Hepatocyte (in vitro differentiated cells): ENCODE results near the gene EGFL7. TPM values are rescaled to one million over a fixed set of nuclear protein-coding genes. Genes with fewer than 3 reads are reported as not detected.
A peak's percentile ranks its signal among the peaks of the same experiment; 100 is the strongest.

Experiments
- DNase-seq: peaks from one replicate; pipeline ENCODE4 v3.0.0-alpha.2; 2016; ENCODE audit warnings: low spot score
- H2AFZ ChIP-seq: fragments of 200-600 bp; sonication (generic); 2 replicates; pipeline ENCODE4 v1.6.0; 2016; ENCODE audit warnings: antibody characterized with exemption, mild to moderate bottlenecking
- H3K27ac ChIP-seq: fragments of 200-600 bp; sonication (generic); 2 replicates; pipeline ENCODE4 v1.5.1; 2016; ENCODE audit warnings: mild to moderate bottlenecking
- H3K27me3 ChIP-seq: fragments of 200-600 bp; sonication (generic); 2 replicates; pipeline ENCODE4 v1.6.1; 2016
- H3K36me3 ChIP-seq: fragments of 200-600 bp; sonication (generic); replicated peaks from 2 replicates; pipeline ENCODE4 v1.5.1; 2016; ENCODE audit warnings: low read depth; ENCODE audit not compliant: insufficient read depth
- H3K4me1 ChIP-seq: fragments of 200-600 bp; sonication (generic); 2 replicates; pipeline ENCODE4 v1.5.1; 2016; ENCODE audit warnings: mild to moderate bottlenecking, moderate library complexity; ENCODE audit not compliant: insufficient read depth
- H3K4me2 ChIP-seq: fragments of 200-600 bp; sonication (generic); 2 replicates; pipeline ENCODE4 v1.6.0; 2016
- H3K4me3 ChIP-seq: fragments of 200-600 bp; sonication (generic); 2 replicates; pipeline ENCODE4 v1.5.1; 2016; ENCODE audit warnings: mild to moderate bottlenecking
- H3K79me2 ChIP-seq: fragments of 200-600 bp; sonication (generic); 2 replicates; pipeline ENCODE4 v1.6.0; 2017; ENCODE audit warnings: mild to moderate bottlenecking
- H3K9me2 ChIP-seq: fragments of 200-600 bp; sonication (generic); replicated peaks from 2 replicates; pipeline ENCODE4 v1.6.0; 2017; ENCODE audit warnings: mild to moderate bottlenecking; ENCODE audit not compliant: insufficient read depth
- H3K9me3 ChIP-seq: fragments of 200-600 bp; sonication (generic); 2 replicates; pipeline ENCODE4 v1.5.1; 2016; ENCODE audit warnings: low read depth, mild to moderate bottlenecking
- H4K20me1 ChIP-seq: fragments of 200-600 bp; sonication (generic); 2 replicates; pipeline ENCODE4 v1.6.0; 2016; ENCODE audit warnings: mild to moderate bottlenecking; ENCODE audit not compliant: insufficient read depth, poor library complexity, severe bottlenecking
- EZH2 ChIP-seq: fragments of 200-600 bp; sonication (generic); IDR thresholded peaks from 2 replicates; pipeline ENCODE4 v1.6.1; 2016; ENCODE audit warnings: antibody characterized with exemption, mild to moderate bottlenecking, borderline replicate concordance
- EZH2phosphoT487 ChIP-seq: fragments of 200-600 bp; sonication (generic); IDR thresholded peaks from one replicate; pipeline ENCODE4 v1.6.1; 2018; ENCODE audit warnings: antibody characterized with exemption, mild to moderate bottlenecking, low read depth, moderate library complexity; ENCODE audit not compliant: unreplicated experiment, severe bottlenecking
- WGBS: methylation state at CpG from one replicate; pipeline ENCODE4 v1.1.6; 2016; ENCODE audit warnings: low lambda C conversion rate; ENCODE audit errors: missing lambda C conversion rate; 5-methylcytosine and 5-hydroxymethylcytosine counted together
- polyA plus RNA-seq: library from polyadenylated mRNA; unstranded; fragments of >200 nt; fragmentation: Nextera tagmentation; extraction: Ambion mirVana; gene quantifications from 2 replicates; pipeline ENCODE4 v1.2.1, GENCODE V29; 2016
- total RNA-seq: library from RNA; depleted of rRNA; stranded (reverse); fragments of >200 nt; gene quantifications from 2 replicates; pipeline ENCODE4 v1.2.3, GENCODE V29; 2014
- TF ChIP-seq, protein P1 (sequence below): fragments of 200-600 bp; sonication (generic); IDR thresholded peaks from 2 replicates; pipeline ENCODE4 v1.5.1; 2016; ENCODE audit warnings: antibody characterized with exemption, mild to moderate bottlenecking; ENCODE audit not compliant: poor library complexity

The EGFL7 gene
- total and polyA plus RNA-seq, 2 experiments from 2014 or later = 50.0 to 82.5 TPM

DNA sequence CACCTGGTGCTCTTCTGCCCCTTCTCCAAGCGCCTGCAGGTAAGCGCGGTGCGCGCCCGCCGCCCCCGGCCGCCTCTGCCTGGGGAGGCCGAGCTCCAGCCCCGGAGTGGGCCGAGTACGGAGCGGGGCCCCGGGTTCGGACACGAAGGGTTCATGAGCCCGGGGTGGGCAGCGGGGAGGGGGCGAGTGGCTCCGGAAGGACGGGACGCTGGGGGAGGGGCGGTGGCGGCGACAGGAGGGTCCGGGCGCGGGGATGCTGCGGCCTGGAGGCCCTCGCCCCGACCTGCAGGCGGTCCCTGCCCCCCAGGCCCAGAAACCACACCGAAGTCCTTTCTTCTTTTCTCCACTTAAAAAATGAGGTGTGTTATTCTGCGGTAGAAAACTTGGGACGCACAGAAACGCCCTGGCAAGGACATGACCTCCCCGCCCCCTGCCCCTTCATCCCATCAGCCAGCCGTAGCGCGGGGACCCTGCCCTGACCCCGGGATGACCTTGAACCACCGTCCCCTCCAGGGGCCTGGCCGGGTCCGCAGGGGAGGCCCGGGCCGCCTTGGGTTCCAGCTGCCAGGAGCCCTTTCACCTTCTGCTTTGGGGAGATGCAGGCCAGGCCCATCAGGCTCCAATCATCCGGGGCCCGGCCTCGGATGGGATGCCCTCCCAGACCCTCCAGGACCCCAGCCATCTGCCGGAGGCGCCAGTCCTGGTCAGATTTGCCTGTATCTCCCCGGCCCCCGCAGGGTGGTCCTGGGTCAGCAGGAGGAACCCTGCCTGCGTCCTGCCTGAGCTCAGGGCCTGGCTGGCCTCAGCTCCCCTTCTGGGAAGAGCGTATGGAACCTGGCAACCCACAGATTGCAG, 50.2 kb downstream of the EGFL7 start:
- H3K4me3 ChIP-seq = peak overlapping the region; percentile 91
- peaks cover 34% of the 10 kb centered on the region for H3K79me2 ChIP-seq
- H3K27ac ChIP-seq = no peak overlapping the region
- H3K27me3 ChIP-seq = no peaks in the 10 kb centered on the region
- no peaks in the 10 kb centered on the region for H3K9me3 ChIP-seq
- peak; percentile 10 for DNase-seq
- no peaks in the 10 kb centered on the region for H3K36me3 ChIP-seq
- peaks cover 25% of the 10 kb centered on the region for H3K4me1 ChIP-seq
- H4K20me1 ChIP-seq = no peaks in the 10 kb centered on the region
- 18% methylated on average over 23 of the region's 56 CpGs for WGBS
- no peak for TF ChIP-seq EZH2phosphoT487
- H3K4me2 ChIP-seq = peak overlapping the region; percentile 96
- peak overlapping the region; percentile 78 for H2AFZ ChIP-seq
- no peaks in the 10 kb centered on the region for H3K9me2 ChIP-seq

DNA sequence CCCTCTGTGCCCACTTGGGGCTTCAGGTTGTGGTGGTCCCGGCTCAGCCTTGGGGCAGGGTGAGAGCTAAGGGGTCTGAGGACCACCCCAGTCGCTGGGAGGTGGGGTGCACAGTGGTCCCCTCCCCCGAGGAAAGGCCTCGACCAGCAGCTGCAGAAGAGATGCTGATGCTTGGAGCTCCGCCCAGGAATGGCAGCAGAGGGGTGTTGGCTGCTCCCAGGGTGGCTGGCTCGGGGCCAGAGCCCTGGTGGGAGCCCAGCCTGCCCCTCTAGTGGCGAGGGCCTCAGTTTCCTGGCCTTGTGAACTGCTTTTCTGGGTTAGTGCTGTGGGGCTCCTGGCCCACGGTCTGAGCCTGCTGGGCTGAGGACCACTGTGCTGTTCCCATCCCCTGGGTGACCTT, 50.8 kb downstream of the EGFL7 start:
- no peaks in the 10 kb centered on the region for H3K9me2 ChIP-seq
- no peak for DNase-seq
- H3K27ac ChIP-seq = no peak overlapping the region
- peaks cover 34% of the 10 kb centered on the region for H3K79me2 ChIP-seq
- peaks cover 25% of the 10 kb centered on the region for H3K4me1 ChIP-seq
- H3K4me3 ChIP-seq = peak overlapping the region; percentile 91
- H2AFZ ChIP-seq = no peak overlapping the region
- H3K36me3 ChIP-seq = no peaks in the 10 kb centered on the region
- TF ChIP-seq EZH2phosphoT487 (no peak), EZH2 (no peak)
- TF ChIP-seq, protein P1, sequence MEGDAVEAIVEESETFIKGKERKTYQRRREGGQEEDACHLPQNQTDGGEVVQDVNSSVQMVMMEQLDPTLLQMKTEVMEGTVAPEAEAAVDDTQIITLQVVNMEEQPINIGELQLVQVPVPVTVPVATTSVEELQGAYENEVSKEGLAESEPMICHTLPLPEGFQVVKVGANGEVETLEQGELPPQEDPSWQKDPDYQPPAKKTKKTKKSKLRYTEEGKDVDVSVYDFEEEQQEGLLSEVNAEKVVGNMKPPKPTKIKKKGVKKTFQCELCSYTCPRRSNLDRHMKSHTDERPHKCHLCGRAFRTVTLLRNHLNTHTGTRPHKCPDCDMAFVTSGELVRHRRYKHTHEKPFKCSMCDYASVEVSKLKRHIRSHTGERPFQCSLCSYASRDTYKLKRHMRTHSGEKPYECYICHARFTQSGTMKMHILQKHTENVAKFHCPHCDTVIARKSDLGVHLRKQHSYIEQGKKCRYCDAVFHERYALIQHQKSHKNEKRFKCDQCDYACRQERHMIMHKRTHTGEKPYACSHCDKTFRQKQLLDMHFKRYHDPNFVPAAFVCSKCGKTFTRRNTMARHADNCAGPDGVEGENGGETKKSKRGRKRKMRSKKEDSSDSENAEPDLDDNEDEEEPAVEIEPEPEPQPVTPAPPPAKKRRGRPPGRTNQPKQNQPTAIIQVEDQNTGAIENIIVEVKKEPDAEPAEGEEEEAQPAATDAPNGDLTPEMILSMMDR = no peak
- H4K20me1 ChIP-seq = no peaks in the 10 kb centered on the region
- H3K27me3 ChIP-seq = no peaks in the 10 kb centered on the region
- no peaks in the 10 kb centered on the region for H3K9me3 ChIP-seq
- peak overlapping the region; percentile 96 for H3K4me2 ChIP-seq
- 65% methylated on average over 8 of the region's 8 CpGs for WGBS

DNA sequence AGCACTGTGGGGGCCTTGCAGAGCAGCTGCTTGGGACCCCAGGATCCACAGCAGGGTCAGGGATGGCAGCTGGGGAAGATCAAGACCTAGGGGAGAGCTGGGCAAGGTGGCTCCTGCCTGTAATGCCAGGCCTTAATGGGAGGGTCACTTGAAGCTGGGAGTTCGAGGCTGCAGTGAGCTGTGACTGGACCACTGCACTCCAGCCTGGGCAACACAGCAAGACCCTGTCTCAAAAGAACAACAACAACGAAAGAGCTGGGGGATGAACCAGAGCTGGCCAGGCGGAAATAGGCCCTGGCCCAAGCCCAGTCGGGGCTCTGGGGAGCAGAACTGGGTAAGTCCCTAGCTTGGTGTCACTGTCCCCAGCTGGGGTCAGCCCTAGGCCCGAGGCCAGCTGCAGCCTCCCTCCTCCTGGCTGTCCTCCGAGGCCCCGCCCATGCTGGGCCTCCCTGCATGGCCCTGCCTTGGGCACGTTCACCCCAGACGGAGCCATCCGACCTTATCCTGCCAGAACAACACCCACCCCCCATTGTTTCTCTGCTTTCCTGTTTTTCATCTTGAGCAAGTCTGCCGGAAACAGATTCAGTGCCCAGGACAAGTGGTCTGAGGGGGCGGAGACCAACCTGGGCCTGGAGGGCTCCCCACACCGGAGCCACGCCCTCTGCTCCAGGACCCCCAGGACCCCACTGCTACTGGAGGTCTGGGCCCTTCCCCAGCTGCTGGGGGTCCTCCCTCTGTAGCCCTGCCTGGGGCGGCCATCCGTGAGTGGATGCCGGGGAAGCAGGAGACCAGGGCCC, 51.6 kb downstream of the EGFL7 start:
- WGBS = 86% methylated on average over 17 of the region's 17 CpGs
- Histone ChIP-seq H3K9me3 (no peaks in the 10 kb centered on the region), H3K4me2 (peak overlapping the region; percentile 96), H3K4me3 (no peak overlapping the region), H3K27me3 (no peaks in the 10 kb centered on the region), H4K20me1 (no peaks in the 10 kb centered on the region), H2AFZ (no peak overlapping the region), H3K4me1 (peaks cover 25% of the 10 kb centered on the region), H3K36me3 (no peaks in the 10 kb centered on the region), H3K79me2 (peaks cover 34% of the 10 kb centered on the region), H3K9me2 (no peaks in the 10 kb centered on the region), H3K27ac (no peak overlapping the region)
- no peak for DNase-seq
- TF ChIP-seq, protein P1 = no peak
- TF ChIP-seq EZH2phosphoT487 = no peak
- no peak for TF ChIP-seq EZH2

DNA sequence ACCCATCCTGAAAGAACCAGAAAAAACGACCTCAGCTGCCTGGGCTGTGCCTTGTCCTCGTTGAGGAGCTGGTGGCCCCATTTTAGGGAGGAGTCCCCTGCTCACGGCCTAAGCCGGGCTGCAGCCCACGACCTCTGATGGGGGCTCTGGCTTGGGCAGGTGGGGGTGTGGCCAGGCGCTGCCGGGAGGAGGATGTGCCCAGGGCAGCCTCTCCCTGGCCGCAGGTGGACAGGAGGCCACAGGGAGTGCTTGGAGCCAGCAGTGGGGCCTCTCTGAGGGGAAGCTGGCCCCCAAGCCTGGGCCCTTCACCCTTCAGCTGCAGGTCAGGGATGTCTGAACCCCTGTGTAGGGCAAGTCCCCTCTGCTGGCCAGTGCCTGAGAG, 52.2 kb downstream of the EGFL7 start:
- peaks cover 34% of the 10 kb centered on the region for H3K79me2 ChIP-seq
- no peaks in the 10 kb centered on the region for H3K27me3 ChIP-seq
- no peak overlapping the region for H3K4me2 ChIP-seq
- TF ChIP-seq EZH2 (no peak), EZH2phosphoT487 (no peak)
- TF ChIP-seq, protein P1 = no peak
- no peaks in the 10 kb centered on the region for H4K20me1 ChIP-seq
- peaks cover 25% of the 10 kb centered on the region for H3K4me1 ChIP-seq
- no peak overlapping the region for H3K4me3 ChIP-seq
- no peak for DNase-seq
- no peaks in the 10 kb centered on the region for H3K9me2 ChIP-seq
- WGBS = 81% methylated on average over 8 of the region's 8 CpGs
- H3K9me3 ChIP-seq = no peaks in the 10 kb centered on the region
- no peak overlapping the region for H3K27ac ChIP-seq
- H3K36me3 ChIP-seq = no peaks in the 10 kb centered on the region
- H2AFZ ChIP-seq = no peak overlapping the region
